CD1c-positive myeloid dendritic cell (primary cell): ENCODE measurements around the gene ZNF45.
"Not testable (repeated sequence)": the region's sequence is repeated elsewhere in the genome, so short reads cannot be mapped to it uniquely, and the experiment has no call there.

Experiments used
- DNase-seq: peaks from one replicate; pipeline ENCODE4 v3.0.0-alpha.2; 2016; ENCODE audit errors: extremely low spot score

Gene ZNF45

DNA sequence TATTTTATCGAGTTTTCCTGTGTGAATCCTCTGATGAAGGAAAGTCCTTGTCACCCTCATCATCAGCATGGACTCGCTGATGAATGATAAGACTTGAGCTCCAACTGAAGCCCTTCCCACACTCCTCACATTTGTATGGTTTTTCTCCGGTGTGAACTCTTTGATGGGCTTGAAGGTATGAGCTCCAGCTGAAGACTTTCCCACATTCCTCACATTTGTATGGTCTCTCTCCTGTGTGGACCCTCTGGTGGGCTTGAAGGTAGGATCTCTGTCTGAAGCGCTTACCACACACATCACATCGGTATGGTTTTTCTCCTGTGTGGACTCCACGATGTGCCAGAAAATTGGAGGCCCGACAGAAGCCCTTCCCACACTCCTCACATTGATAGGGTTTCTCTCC lies 21.7 kb downstream of the ZNF45 start:
- DNase-seq: no peak

DNA sequence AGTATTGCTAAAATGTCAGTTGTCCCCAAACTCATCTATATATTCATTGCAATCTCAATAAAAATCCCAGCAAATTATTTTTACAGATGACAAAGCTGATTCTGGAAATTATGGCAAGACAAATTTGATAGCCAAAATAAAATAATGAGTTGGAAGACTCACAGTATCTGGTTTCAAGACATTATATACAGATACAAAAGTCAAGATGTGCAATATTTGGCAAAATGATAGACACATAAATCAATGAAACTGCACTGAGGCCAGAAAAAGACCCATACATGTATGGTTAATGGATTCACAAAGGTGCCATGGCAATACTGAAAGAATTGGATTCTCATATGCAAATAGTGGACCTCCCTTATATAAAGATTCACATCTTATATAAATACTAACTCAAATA lies 24.2 kb downstream of the ZNF45 start:
- DNase-seq: no peak

DNA sequence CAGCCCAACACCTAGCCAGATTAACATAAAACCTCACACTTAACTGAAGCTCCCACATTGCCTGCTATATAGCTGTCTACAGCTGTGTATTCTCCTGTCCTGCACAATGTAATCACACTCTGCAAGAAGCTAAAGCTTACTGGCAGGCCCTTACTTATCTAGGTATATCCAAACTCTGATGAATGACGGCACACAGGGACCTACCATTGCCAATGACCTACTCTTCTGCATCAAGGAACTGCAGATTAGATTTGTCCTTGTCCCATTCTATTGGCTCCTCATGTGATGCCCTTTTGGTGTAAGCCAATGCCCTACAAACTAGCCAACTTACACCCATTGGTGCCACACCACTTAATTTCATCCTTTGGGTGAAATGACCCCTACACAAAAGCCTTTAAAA lies 26.4 kb downstream of the ZNF45 start:
- DNase-seq: no peak

DNA sequence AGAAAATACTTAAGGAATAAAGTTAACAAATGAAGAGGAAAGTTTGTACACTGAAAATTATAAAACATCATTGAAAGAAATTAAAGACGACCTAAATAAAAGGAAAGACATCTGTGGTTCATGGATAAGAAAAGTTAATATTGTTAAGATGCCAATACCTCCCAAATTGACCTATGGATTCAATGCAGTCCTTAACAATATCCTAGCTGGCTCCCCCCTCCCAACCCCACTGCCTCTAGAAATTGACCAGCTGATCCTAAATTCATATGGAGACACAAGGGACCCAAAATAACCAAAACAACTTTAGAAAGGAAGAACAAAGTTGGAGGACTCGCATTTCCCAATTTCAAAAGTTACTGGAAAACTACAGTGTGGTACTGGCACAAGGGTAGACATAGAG lies 28.3 kb downstream of the ZNF45 start:
- DNase-seq: no peak

DNA sequence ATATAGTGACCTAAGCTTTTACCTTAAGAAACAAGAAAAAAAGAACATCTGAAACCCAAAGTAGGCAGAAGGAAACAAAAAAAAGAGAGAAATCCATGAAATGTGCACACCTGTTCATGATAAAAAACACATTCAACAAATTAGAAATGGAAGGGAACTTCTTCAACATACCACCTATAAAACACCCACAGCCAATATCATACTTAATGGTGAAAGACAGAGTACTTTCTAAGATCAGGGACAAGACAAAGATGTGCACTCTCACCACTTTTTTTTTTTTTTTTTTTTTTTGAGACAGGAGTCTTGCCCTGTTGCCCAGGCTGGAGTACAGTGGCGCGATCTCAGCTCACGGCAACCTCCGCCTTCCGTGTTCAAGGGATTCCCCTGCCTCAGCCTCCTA lies 29.2 kb downstream of the ZNF45 start:
- DNase-seq: no peak

DNA sequence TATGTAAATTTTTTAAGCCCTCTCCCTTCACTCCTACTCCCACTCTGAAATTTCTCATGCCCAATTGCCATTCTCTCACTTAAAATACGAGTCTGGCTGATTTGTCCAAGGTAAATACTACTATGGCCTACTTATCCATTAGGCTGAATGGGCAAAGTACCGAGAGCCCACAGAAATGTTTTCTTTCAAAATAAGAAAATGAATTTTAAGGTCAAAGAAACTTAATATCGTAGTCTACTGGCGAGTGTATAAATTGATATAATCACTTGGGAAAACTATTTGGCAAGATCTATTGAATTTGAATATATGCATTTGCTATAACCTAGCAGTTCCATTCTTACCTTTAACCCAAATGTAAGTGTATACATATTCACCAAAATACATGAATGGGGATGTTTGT lies 32.7 kb downstream of the ZNF45 start:
- DNase-seq: no peak

DNA sequence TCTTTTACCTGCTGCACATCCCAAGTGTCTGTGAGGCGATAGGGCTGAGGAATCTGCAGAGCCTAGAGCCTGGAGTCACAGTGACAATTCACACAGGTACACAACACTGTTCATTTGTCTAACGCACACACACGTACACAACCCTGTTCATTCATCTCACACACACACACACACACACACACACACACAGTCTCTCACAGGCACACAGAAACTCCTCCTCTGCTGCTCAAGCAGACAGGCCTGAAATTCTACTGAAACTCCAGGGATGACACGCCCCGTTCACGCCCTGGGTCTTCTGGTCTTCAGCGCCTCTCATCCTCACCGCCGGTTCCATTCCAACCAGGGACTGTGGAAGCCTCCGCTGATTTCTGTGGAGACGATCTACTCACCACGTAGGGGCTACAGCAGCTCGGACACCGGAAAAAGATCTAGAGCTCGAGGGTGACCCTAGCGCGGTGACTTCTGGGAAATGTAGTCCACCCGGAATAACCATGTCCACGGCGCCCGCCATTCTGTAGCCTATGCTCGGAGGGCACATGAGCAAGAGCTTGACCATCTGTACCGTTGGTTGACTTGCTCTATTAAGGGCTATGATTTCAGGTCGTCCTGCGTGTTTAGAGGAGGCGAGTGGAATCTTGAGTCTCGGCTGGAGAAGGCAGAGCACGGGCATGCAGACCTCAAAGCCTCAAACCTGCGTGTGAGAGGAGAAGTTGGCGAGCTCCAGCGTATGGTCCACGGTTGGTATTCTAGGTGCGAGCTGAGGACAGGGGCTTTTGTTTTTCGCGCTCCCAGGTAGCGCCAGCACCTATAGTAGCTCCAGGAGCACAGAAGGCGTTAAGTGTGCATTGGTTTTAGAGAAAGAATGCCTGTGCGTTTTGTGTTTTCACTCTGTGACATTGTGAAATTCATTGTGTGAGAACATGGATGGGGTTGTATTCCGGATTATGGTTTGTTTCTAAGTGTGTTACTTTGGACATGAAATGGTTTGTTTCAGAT lies 33.4 kb downstream of the ZNF45 start:
- DNase-seq: peak; percentile 75

DNA sequence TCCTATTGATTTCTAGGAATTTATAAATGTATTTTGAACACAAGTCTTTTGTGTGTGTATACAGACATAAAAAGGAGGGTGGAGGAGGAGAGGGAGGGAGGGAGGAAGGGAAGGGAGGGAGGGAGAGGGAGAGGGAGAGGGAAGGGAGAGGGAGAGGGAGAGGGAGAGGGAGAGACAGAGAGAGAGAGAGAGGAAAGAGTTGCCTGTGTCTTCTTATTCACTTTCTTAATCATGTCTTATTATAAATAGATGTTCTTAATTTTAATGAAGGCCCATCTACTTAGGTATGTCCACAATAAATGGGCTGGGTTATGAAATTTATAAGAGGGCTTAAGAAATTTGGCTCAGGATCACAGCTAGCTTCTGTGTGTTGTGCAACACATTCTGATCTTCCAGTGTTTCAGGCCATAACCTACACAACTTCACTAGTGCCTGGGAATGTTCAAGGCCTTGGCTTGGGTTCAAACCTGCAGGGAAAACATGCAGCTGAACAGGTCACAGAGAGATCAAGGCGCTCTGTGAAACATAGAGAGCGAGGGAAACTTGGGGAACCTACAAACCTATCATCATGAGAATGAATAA lies 39.3 kb downstream of the ZNF45 start:
- DNase-seq: no peak

DNA sequence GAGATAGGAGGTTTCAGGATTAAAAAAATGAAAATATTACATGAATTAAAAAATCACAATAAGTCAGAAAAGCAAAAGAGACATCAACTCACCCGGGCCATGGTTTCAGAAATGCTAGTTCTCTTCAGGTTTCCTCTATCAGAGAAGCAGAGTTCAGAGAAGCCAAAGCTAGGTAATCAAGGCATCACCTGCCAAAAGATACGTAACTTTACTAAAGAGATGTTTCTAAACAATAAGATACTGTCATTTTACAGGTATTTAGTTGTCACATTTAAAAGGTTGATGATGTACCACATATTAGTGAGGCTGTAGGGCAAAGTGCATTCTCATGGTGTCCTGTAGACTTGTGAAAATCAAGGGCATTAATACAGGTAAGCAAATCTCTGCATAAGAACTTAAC lies 51.2 kb downstream of the ZNF45 start, which contains the start of gene ZNF404:
ZNF404 (minus strand) TSS at position 101 of the 400 bp plus-strand sequence.
- no peak for DNase-seq

DNA sequence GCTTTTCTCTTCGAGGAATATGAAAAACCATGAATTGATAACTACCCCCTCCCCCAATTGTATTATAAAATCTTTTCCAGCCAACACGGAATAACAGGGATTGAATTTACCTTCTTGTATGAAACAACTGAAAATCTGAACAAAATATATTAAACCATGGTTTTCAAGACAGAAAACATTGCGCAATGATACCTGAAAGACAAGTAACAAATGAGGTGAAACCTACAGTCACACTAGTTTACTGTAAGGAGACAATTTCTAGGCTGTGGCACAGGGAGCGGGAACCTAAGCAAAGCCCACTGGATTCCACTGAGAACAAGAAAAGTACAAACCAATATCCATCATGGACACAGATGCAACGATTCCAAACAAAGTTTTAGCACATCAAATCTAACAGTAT lies 54.6 kb downstream of the ZNF45 start:
- DNase-seq: no peak

DNA sequence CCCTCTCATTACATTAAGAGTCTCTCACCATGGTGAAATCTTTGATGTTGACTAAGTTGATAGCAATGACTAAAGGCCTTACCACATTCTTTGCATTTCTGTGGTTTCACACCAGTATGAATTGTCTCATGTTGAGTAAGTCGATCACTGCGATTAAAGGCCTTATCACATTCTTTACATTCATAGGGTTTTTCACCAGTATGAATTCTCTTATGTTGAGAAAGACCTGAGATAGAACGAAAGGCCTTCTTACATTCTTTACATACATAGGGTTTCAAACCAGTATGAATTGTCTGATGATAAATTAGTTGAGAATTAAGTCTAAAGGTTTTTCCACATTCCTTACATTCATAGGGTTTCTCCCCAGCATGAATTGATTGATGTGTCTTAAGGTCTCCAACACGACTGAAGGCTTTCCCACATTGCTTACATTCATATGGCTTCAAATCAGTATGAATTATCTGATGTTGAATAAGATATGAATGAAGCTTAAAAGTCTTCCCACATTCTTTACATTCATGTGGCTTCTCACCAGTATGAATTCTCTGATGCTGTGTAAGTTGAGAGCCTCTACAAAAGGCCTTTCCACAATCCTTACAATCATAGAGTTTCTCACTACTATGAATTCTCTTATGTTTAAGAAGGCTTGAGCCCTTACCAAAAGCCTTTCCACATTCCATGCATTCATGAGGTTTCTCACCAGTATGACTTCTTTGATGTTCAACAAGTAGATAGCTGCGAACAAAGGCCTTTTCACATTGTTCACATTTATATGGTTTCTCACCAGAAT lies 62.3 kb downstream of the ZNF45 start:
- no peak for DNase-seq

DNA sequence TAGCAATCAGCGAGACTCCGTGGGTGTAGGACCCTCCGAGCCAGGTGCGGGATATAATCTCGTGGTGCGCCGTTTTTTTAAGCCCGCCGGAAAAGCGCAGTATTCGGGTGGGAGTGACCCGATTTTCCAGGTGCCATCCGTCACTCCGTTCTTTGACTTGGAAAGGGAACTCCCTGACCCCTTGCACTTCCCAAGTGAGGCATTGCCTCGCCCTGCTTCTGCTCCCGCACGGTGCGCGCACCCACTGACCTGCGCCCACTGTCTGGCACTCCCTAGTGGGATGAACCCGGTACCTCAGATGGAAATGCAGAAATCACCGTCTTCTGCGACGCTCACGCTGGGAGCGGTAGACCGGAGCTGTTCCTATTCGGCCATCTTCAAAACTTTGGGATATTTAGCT lies 68.2 kb downstream of the ZNF45 start:
- DNase-seq: not testable (repeated sequence)
